Progenitor cell of endocrine pancreas (in vitro differentiated cells): ENCODE measurements around the gene MAGI1. TPM values are rescaled to one million over a fixed set of nuclear protein-coding genes. Genes with fewer than 3 reads are reported as not detected.
"Not testable (repeated sequence)": the region's sequence is repeated elsewhere in the genome, so short reads cannot be mapped to it uniquely, and the experiment has no call there.

Experiments
- DNase-seq: peaks from one replicate; pipeline ENCODE4 v3.0.0; 2021; ENCODE audit warnings: low spot score; ENCODE audit not compliant: unreplicated experiment
- H3K27ac Mint-ChIP-seq: 2 replicates; pipeline ENCODE4 v1.8.0; 2021; ENCODE audit warnings: mild to moderate bottlenecking, moderate library complexity, mixed read lengths
- H3K27me3 Mint-ChIP-seq: 2 replicates; pipeline ENCODE4 v1.8.0; 2021; ENCODE audit warnings: mixed read lengths
- H3K36me3 Mint-ChIP-seq: 2 replicates; pipeline ENCODE4 v1.8.0; 2022; ENCODE audit warnings: mixed read lengths; ENCODE audit not compliant: insufficient read depth
- H3K4me1 Mint-ChIP-seq: 2 replicates; pipeline ENCODE4 v1.8.0; 2021; ENCODE audit warnings: low read depth, mixed read lengths
- H3K4me3 Mint-ChIP-seq: 2 replicates; pipeline ENCODE4 v1.8.0; 2021; ENCODE audit warnings: low read depth, mild to moderate bottlenecking, moderate library complexity, mixed read lengths
- H3K9me3 Mint-ChIP-seq: 2 replicates; pipeline ENCODE4 v1.8.0; 2021; ENCODE audit warnings: low read depth, mixed read lengths
- total RNA-seq: library from RNA; stranded (reverse); gene quantifications from 2 replicates; pipeline ENCODE4 v1.2.1, GENCODE V29; 2021
- TF ChIP-seq, protein P1 (sequence below): fragments of 200-600 bp; sonication (generic); IDR thresholded peaks from one replicate; pipeline ENCODE4 v1.5.0; 2021; ENCODE audit warnings: antibody characterized with exemption, mild to moderate bottlenecking; ENCODE audit not compliant: unreplicated experiment

The MAGI1 gene
- total RNA-seq, 1 donor from 2014 or later: 142 TPM

DNA sequence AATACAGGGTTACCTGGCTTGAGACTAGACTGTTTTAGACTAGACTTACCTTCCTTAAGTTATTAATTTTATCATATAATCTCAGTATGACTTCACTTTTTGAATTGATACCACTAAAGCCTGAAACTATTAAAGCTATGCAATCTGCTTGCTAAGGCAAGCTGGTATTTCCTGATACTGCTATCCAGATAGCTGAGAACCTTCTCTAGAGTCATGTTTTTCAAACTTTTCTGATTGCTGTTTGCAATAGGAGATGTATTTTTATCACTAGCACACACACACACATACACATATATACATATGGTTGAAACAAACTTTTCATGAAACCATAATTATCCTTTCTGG, 9.3 kb upstream of the MAGI1 start:
- Mint-ChIP-seq H3K36me3 (no peaks in the 10 kb centered on the region), H3K27ac (peak overlapping the region; percentile 69), H3K4me1 (peaks cover 8% of the 10 kb centered on the region), H3K9me3 (no peaks in the 10 kb centered on the region), H3K27me3 (no peaks in the 10 kb centered on the region), H3K4me3 (no peak overlapping the region)
- no peak for DNase-seq
- TF ChIP-seq, protein P1, sequence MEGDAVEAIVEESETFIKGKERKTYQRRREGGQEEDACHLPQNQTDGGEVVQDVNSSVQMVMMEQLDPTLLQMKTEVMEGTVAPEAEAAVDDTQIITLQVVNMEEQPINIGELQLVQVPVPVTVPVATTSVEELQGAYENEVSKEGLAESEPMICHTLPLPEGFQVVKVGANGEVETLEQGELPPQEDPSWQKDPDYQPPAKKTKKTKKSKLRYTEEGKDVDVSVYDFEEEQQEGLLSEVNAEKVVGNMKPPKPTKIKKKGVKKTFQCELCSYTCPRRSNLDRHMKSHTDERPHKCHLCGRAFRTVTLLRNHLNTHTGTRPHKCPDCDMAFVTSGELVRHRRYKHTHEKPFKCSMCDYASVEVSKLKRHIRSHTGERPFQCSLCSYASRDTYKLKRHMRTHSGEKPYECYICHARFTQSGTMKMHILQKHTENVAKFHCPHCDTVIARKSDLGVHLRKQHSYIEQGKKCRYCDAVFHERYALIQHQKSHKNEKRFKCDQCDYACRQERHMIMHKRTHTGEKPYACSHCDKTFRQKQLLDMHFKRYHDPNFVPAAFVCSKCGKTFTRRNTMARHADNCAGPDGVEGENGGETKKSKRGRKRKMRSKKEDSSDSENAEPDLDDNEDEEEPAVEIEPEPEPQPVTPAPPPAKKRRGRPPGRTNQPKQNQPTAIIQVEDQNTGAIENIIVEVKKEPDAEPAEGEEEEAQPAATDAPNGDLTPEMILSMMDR: no peak

DNA sequence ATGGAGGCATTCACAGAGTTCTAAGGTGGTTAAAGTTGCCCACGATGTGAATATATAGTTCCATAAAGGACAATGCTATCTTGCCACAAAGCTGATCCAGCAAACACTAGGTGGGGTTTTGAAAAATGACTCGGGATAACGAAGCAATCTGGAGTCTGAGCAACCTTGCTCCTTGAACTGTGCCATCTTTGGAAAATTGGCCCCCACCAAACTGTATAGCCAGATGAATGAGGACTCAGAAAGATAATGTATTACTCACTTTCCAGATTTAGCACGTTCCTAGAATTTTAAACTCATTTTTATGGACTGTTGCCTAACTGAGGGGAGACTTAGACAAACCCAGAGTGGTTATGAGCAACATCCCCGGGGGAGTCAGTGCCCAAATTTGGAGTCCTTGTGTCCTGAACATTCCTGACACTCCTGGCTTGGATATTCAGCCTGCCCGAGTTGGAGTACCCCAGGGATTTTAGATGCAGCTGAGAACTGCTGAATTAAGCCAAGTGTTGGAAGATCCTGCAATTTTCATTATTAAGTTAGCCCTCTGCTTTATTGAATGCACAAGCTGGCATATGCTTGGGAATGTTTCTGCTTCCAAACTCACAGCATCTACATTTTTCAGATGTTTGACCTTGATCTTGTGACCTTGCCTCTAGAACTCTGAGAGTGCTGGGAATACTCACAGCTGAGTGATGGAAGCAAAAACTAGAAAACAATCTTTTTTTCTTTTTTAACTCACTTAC, 8.8 kb upstream of the MAGI1 start:
- no peaks in the 10 kb centered on the region for H3K36me3 Mint-ChIP-seq
- no peak overlapping the region for H3K4me3 Mint-ChIP-seq
- TF ChIP-seq, protein P1: no peak
- no peak overlapping the region for H3K27ac Mint-ChIP-seq
- no peaks in the 10 kb centered on the region for H3K9me3 Mint-ChIP-seq
- no peaks in the 10 kb centered on the region for H3K27me3 Mint-ChIP-seq
- H3K4me1 Mint-ChIP-seq: peaks cover 7% of the 10 kb centered on the region
- no peak for DNase-seq

DNA sequence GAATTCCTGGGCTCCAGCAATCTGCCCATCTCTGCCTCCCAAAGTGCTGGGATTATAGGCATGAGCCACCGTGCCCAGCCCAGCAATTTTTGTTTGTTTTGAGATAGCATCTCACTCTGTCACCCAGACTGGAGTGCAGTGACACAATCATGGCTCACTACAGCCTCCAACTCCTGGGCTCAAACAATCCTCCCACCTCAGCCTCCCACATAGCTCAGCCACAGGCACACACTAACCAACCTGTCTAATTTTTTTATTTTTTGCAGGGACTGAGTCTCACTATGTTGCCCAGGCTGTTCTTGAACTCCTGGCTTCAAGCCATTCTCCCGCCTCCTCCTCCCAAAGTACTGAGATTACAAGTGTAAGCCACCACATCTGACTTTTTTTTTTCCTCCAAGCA, 7.6 kb upstream of the MAGI1 start:
- H3K27me3 Mint-ChIP-seq, H3K27ac Mint-ChIP-seq, H3K4me1 Mint-ChIP-seq, H3K36me3 Mint-ChIP-seq, DNase-seq, H3K9me3 Mint-ChIP-seq, H3K4me3 Mint-ChIP-seq: not testable (repeated sequence)

DNA sequence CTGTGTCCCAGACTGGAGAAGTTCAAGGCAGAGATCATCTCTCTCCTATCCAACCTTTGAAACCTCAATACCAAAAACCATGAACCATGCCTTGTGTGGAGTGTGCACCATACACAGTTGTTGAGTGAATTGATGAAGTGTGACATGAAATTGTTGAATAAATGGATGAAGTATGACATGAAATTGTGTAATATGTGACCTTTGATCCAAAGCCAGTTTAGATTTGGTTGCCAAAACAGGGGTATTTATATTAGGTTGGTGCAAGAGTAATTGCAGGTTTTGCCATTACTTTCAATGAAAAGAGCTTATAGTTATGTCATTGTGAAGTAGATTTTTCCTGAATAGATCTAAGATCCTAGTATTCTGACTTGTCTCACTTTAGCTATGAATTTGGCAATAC, 3.1 kb upstream of the MAGI1 start:
- TF ChIP-seq, protein P1: no peak
- no peak for DNase-seq
- Mint-ChIP-seq H3K36me3 (no peaks in the 10 kb centered on the region), H3K9me3 (no peaks in the 10 kb centered on the region), H3K4me3 (no peak overlapping the region), H3K27ac (no peak overlapping the region), H3K27me3 (peaks cover 3% of the 10 kb centered on the region), H3K4me1 (peaks cover 5% of the 10 kb centered on the region)

DNA sequence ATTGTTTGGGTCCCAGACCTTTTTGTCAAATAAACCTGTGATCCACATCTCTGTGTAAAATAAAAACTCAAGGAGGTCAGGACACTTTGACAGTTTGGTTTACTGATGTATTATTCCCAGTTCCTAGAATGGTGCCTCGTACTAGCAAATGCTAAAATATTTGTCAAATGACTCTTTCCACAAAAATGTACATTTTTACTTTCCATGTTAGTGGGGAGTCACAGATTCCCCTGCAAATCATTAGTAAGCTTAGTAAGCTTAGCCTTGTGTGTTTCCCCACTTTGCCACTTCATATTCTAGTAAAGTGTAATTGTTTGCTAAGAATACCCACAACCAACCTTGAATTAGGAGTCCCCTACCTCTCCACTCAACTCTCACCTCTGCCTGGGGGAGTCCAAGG, 2.4 kb upstream of the MAGI1 start:
- H3K27ac Mint-ChIP-seq: no peak overlapping the region
- no peak for DNase-seq
- H3K27me3 Mint-ChIP-seq: peaks cover 3% of the 10 kb centered on the region
- TF ChIP-seq, protein P1: no peak
- H3K9me3 Mint-ChIP-seq: no peaks in the 10 kb centered on the region
- H3K36me3 Mint-ChIP-seq: no peaks in the 10 kb centered on the region
- no peak overlapping the region for H3K4me3 Mint-ChIP-seq
- peaks cover 11% of the 10 kb centered on the region for H3K4me1 Mint-ChIP-seq

DNA sequence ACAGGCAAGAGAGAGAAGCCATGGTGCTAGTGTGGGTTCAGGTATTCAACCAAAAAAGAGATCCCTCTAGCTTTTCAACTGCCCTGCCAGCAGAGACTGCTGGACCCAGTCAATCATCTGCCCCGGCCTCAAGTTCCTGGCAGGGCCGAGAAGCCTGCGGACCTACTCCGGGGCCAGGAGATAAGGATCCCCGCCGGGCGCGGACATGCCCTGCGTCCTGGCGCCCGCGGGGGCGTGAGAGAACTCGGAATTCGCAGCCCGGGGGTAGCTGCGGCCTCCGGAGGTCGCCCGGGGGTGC, 821 bp upstream of the MAGI1 start:
- Mint-ChIP-seq H3K4me1 (peaks cover 25% of the 10 kb centered on the region), H3K9me3 (no peaks in the 10 kb centered on the region), H3K27ac (peak overlapping the region; percentile 91), H3K27me3 (peaks cover 3% of the 10 kb centered on the region), H3K36me3 (peaks cover 5% of the 10 kb centered on the region), H3K4me3 (peak overlapping the region; percentile 98)
- peak; percentile 17 for DNase-seq
- TF ChIP-seq, protein P1: peak; percentile 34
